Endothelial cell of umbilical vein (primary cell): ENCODE data around the gene PSAT1. TPM values are rescaled to one million over a fixed set of nuclear protein-coding genes. Genes with fewer than 3 reads are reported as not detected.

Source experiments
- BruUV-seq: library from RNA; stranded (reverse); fragments of 400-500 nt; replicated peaks from 2 replicates; lab custom pipeline; 2021; lab: Mats Ljungman, UMichigan
- CTCF ChIA-PET: fragments of 300-600, 350-600 bp; sonication (Branson Sonifier 250); formaldehyde crosslinking; loops from one replicate; lab custom pipeline; 2021; ENCODE audit warnings: antibody characterized with exemption, inconsistent platforms; lab: Charles Lee
- POLR2A ChIA-PET: fragments of 300-600, 350-600 bp; sonication (Branson Sonifier 250); formaldehyde crosslinking; loops from one replicate; lab custom pipeline; 2021; ENCODE audit warnings: antibody characterized with exemption, inconsistent platforms; lab: Charles Lee
- DNase-seq: peaks from one replicate; pipeline ENCODE4 v3.0.0-alpha.2; 2011; ENCODE audit warnings: low read depth, low spot score
- FAIRE-seq: peaks from 2 replicates; lab custom pipeline; 2011; peaks lifted over from hg19 to GRCh38; lab: Jason Lieb, UNC
- H2AFZ ChIP-seq: 2 replicates; pipeline ENCODE4 v1.6.0; 2012; ENCODE audit warnings: low read depth, low read length, control low read depth, inconsistent platforms
- H3K27ac ChIP-seq: 2 replicates; pipeline ENCODE4 v1.5.1; 2011; ENCODE audit warnings: low read depth, mild to moderate bottlenecking, control low read depth, low read length, moderate library complexity; ENCODE audit not compliant: insufficient read depth
- H3K27me3 ChIP-seq, 2 experiments: 2 replicates each; pipeline versions ENCODE4 v1.6.0 to v1.6.1; 2011; ENCODE audit warnings: low read length in 2 of 2, mixed read lengths in 1 of 2; ENCODE audit not compliant: control insufficient read depth in 2 of 2, insufficient read depth in 2 of 2
- H3K36me3 ChIP-seq, 2 experiments: 2 replicates in 1 of 2; 3 replicates in 1 of 2; pipeline ENCODE4 v1.5.1; 2011; ENCODE audit warnings: low read length in 2 of 2, mild to moderate bottlenecking in 1 of 2, moderate library complexity in 1 of 2; ENCODE audit not compliant: control insufficient read depth in 2 of 2, insufficient read depth in 2 of 2; ENCODE audit errors: extremely low read depth in 1 of 2
- H3K4me1 ChIP-seq: 3 replicates; pipeline ENCODE4 v1.5.1; 2011; ENCODE audit warnings: mild to moderate bottlenecking, low read length; ENCODE audit not compliant: control insufficient read depth, insufficient read depth; ENCODE audit errors: extremely low read depth
- H3K4me2 ChIP-seq: 2 replicates; pipeline ENCODE4 v1.6.1; 2011; ENCODE audit warnings: low read length, control low read depth, mixed read lengths; ENCODE audit not compliant: insufficient read depth
- H3K4me3 ChIP-seq, 3 experiments: fragments of 200-600 bp in 1 of 3; sonication (generic), shearing (Covaris generic) in 1 of 3; replicated peaks in 1 of 3; 2 replicates each; pipeline ENCODE4 v1.5.1; 2011 to 2016; ENCODE audit warnings: control low read depth in 3 of 3, low read length in 3 of 3, mild to moderate bottlenecking in 2 of 3, inconsistent platforms in 1 of 3, low read depth in 1 of 3, moderate library complexity in 1 of 3; ENCODE audit not compliant: insufficient read depth in 1 of 3
- H3K79me2 ChIP-seq: 2 replicates; pipeline ENCODE4 v1.6.0; 2012; ENCODE audit warnings: low read length, inconsistent platforms; ENCODE audit not compliant: control insufficient read depth, insufficient read depth
- H3K9ac ChIP-seq: replicated peaks from 2 replicates; pipeline ENCODE3; 2011; ENCODE audit warnings: low read length, control low read depth; ENCODE audit not compliant: insufficient read depth; ENCODE audit errors: extremely low read depth
- H3K9me1 ChIP-seq: replicated peaks from 3 replicates; pipeline ENCODE4 v1.6.0; 2011; ENCODE audit warnings: mild to moderate bottlenecking, low read length; ENCODE audit not compliant: control insufficient read depth, insufficient read depth; ENCODE audit errors: extremely low read depth
- H3K9me3 ChIP-seq: replicated peaks from 2 replicates; pipeline ENCODE4 v1.5.1; 2012; ENCODE audit warnings: low read length, inconsistent platforms; ENCODE audit not compliant: control insufficient read depth, insufficient read depth
- H4K20me1 ChIP-seq: replicated peaks from 2 replicates; pipeline ENCODE3; 2011; ENCODE audit warnings: mild to moderate bottlenecking, low read length; ENCODE audit not compliant: control insufficient read depth, insufficient read depth; ENCODE audit errors: extremely low read depth
- CTCF ChIP-seq, 2 donors: IDR thresholded peaks; 1 replicate in 1 of 2; 2 replicates in 1 of 2; pipeline ENCODE4 v1.5.1; 2011; ENCODE audit warnings: low read length in 2 of 2, mild to moderate bottlenecking in 2 of 2, moderate library complexity in 2 of 2, control low read depth in 1 of 2, inconsistent platforms in 1 of 2, low read depth in 1 of 2; ENCODE audit not compliant: insufficient read depth in 1 of 2; ENCODE audit errors: extremely low read depth in 1 of 2
- EZH2 ChIP-seq: IDR thresholded peaks from 2 replicates; pipeline ENCODE4 v1.6.1; 2012; ENCODE audit warnings: borderline replicate concordance, low read depth, mild to moderate bottlenecking, moderate library complexity, low read length, inconsistent platforms; ENCODE audit not compliant: severe bottlenecking
- FOS ChIP-seq: IDR thresholded peaks from 2 replicates; pipeline ENCODE4 v1.6.1; 2011; ENCODE audit warnings: mild to moderate bottlenecking, low read length, moderate library complexity, borderline replicate concordance; ENCODE audit not compliant: insufficient read depth
- GATA2 ChIP-seq: IDR thresholded peaks from 2 replicates; pipeline ENCODE4 v1.7.0; 2011; ENCODE audit warnings: low read depth, mild to moderate bottlenecking, moderate library complexity, mixed read lengths, low read length; ENCODE audit not compliant: insufficient read length, insufficient read depth
- JUN ChIP-seq: IDR thresholded peaks from 2 replicates; pipeline ENCODE4 v1.6.1; 2011; ENCODE audit warnings: borderline replicate concordance, low read depth; ENCODE audit not compliant: insufficient read length, insufficient read depth
- MAX ChIP-seq: IDR thresholded peaks from 2 replicates; pipeline ENCODE4 v1.6.1; 2011; ENCODE audit not compliant: insufficient read depth, insufficient read length
- MYC ChIP-seq: IDR thresholded peaks from one replicate; pipeline ENCODE4 v1.6.1; 2011; ENCODE audit warnings: mild to moderate bottlenecking, low read depth, low read length
- POLR2A ChIP-seq: IDR thresholded peaks from 2 replicates; pipeline ENCODE4 v1.6.1; 2012; ENCODE audit warnings: low read depth, mild to moderate bottlenecking, control low read depth, low read length
- POLR2AphosphoS5 ChIP-seq: IDR thresholded peaks from 2 replicates; pipeline ENCODE4 v1.6.1; 2012; ENCODE audit warnings: low read depth, mild to moderate bottlenecking, control low read depth, low read length, moderate library complexity; ENCODE audit not compliant: insufficient read depth
- dilution Hi-C: fragments of 300-500 bp; cut with MboI; formaldehyde crosslinking; loops from one replicate; pipeline ENCODE4 v1.15.0; 2019; ENCODE audit warnings: low sequenced_read_pairs; ENCODE audit not compliant: extremely low pct_ligation_motif_present
- intact Hi-C: fragments of 100-400 bp; cut with micrococcal nuclease; formaldehyde crosslinking; loops from one replicate; pipeline ENCODE4 v1.10.0; 2022
- polyA plus RNA-seq, 4 experiments: library from polyadenylated mRNA; depleted of rRNA in 3 of 4; stranded (reverse) in 3 of 4; unstranded in 1 of 4; fragments of >200 nt; gene quantifications; 2 replicates each; pipeline versions ENCODE4 v1.2.1 to v1.2.3, GENCODE V29; 2011 to 2012; ENCODE audit warnings: missing spikeins in 1 of 4
- total RNA-seq: library from RNA; stranded (reverse); gene quantifications from 2 replicates; pipeline ENCODE4 v1.2.3, GENCODE V29; 2021

Gene PSAT1
- total and polyA plus RNA-seq, 2 donors (not counting 3 experiments of a cell fraction or from before 2014, with no cell fraction given) = 19.1 to 47.3 TPM

DNA sequence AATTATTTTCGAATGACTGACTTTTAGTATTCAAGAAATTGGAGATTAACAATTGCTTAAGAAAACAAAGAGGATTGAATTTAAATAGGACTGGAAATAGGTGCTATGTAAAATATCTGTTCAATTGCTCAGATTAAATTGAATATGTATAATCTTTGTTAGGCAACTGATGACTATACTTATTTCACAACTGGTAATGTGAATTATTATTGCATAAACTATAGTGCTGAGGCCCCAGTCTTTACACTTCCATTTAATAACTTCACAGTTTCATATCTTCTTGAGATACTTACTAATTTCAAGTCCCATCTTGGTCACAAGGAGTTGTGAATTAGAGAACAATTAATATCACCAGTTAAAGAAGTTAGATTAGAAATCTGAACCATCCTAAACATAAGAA is 44.3 kb upstream of the PSAT1 start:
- intact Hi-C loops (no loop called here), dilution Hi-C loops (no loop called here)
- no peak overlapping the region for H3K27ac ChIP-seq
- H3K79me2 ChIP-seq = no peaks in the 10 kb centered on the region
- H3K9ac ChIP-seq = no peak overlapping the region
- H3K4me1 ChIP-seq = no peaks in the 10 kb centered on the region
- CTCF ChIA-PET = no interaction called here
- TF ChIP-seq GATA2 (no peak), POLR2AphosphoS5 (no peak), FOS (no peak), CTCF (IDR thresholded peaks at IDR 0.05; ENCODE audit: extremely low read depth in 1 of 2, insufficient read depth in 1 of 2, low read depth in 1 of 2, low read length in 2 of 2) (no peak), MAX (no peak), POLR2A (no peak), MYC (no peak), EZH2 (no peak), JUN (no peak)
- FAIRE-seq (no peak), DNase-seq (no peak)
- no peaks in the 10 kb centered on the region for H4K20me1 ChIP-seq
- no peak overlapping the region for H3K4me3 ChIP-seq
- H3K4me2 ChIP-seq = no peak overlapping the region
- H3K36me3 ChIP-seq = no peaks in the 10 kb centered on the region
- H2AFZ ChIP-seq = no peak overlapping the region
- POLR2A ChIA-PET = no interaction called here
- no peaks in the 10 kb centered on the region for H3K9me1 ChIP-seq
- no peaks in the 10 kb centered on the region for H3K27me3 ChIP-seq
- H3K9me3 ChIP-seq = no peaks in the 10 kb centered on the region
- BruUV-seq = no TSS peak
